ENCODE results near the gene ZDHHC11B. TPM values are rescaled to one million over a fixed set of nuclear protein-coding genes. Genes with fewer than 3 reads are reported as not detected.

Gene ZDHHC11B
- total RNA-seq, 2 experiments from 2014 or later, result 0.59 TPM; not detected in 1

GRCh38 chr5:668283-668995 is 116.1 kb downstream of the ZDHHC11B start:
- Mint-ChIP-seq H3K4me3 (no peak overlapping the region), H3K27ac (no peak overlapping the region), H3K36me3 (ENCODE audit: low read depth) (peaks cover 8% of the 10 kb centered on the region), H3K9me3 (no peaks in the 10 kb centered on the region), H3K4me1 (ENCODE audit: low read depth) (peaks cover 12% of the 10 kb centered on the region), H3K27me3 (peaks cover 3% of the 10 kb centered on the region)
- no peak for TF ChIP-seq CTCF (IDR thresholded peaks at IDR 0.05)
- CTCF ChIA-PET, result interaction anchor here (1.3 kb wide), 1 partner anchor 12 kb away, joined by 3 read pairs; no protein-coding TSS in a partner anchor
- POLR2A ChIA-PET, result no interaction called here
- intact Hi-C loops (cut with micrococcal nuclease), result no loop called here
- no peak for DNase-seq
- ATAC-seq, result no peak

GRCh38 chr5:666816-667498 is 117.6 kb downstream of the ZDHHC11B start:
- Mint-ChIP-seq H3K9me3 (no peaks in the 10 kb centered on the region), H3K27me3 (no peaks in the 10 kb centered on the region), H3K4me1 (ENCODE audit: low read depth) (no peaks in the 10 kb centered on the region), H3K36me3 (ENCODE audit: low read depth) (peaks cover 8% of the 10 kb centered on the region), H3K4me3 (no peak overlapping the region), H3K27ac (no peak overlapping the region)
- POLR2A ChIA-PET, result no interaction called here
- intact Hi-C loops (cut with micrococcal nuclease), result no loop called here
- no peak for DNase-seq
- no peak for TF ChIP-seq CTCF (IDR thresholded peaks at IDR 0.05)
- CTCF ChIA-PET, result no interaction called here
- ATAC-seq, result no peak

DNA sequence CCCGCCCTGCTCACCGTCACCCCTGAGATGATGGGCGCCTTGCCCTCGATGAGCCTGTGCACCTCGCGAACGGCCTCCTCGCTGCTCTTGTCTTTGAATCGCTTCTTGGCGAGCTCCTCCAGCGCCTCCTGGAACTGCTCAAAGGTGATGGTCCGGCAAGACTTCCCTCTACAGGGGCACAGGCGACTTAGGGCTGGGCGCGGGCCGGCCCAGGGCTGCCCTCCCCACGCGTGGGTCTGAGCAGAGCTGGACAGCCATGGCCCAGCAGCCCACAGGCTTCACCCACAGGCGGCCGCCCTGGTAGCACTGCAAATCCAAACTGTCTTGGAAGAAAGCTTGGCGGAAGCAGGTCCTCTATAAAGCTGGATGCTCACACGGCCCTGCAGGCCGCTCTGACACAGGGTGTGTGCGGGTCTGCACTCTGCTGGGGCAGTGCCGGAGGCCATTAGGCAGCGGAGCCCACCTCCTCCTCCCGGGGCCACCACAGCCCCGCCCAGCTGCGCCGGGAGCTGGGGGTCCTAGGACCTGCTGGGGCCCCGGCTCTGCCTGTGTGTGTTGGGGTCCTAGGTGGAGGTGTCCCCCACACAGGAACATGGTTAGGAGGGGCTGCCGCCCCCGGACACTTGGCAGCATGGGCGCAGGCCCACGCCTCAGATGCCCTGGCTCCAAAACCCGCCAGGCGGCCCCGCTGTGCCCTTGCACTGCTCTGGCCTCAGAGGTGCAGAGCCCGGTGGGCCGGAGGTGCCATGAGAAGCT is 118.4 kb downstream of the ZDHHC11B start:
- ATAC-seq (no peak), DNase-seq (no peak)
- Mint-ChIP-seq H3K27ac (no peak overlapping the region), H3K4me3 (no peak overlapping the region), H3K4me1 (ENCODE audit: low read depth) (no peaks in the 10 kb centered on the region), H3K36me3 (ENCODE audit: low read depth) (peaks cover 11% of the 10 kb centered on the region), H3K27me3 (no peaks in the 10 kb centered on the region), H3K9me3 (no peaks in the 10 kb centered on the region)
- ChIA-PET CTCF (no interaction called here), POLR2A (no interaction called here)
- intact Hi-C loops (cut with micrococcal nuclease), result no loop called here
- no peak for TF ChIP-seq CTCF (IDR thresholded peaks at IDR 0.05)

- Mint-ChIP-seq H3K27me3 (no peaks in the 10 kb centered on the region), H3K9me3 (no peaks in the 10 kb centered on the region), H3K4me1 (ENCODE audit: low read depth) (no peaks in the 10 kb centered on the region), H3K36me3 (ENCODE audit: low read depth) (peaks cover 14% of the 10 kb centered on the region), H3K27ac (no peak overlapping the region), H3K4me3 (no peak overlapping the region)
- DNase-seq (no peak), ATAC-seq (no peak)
- ChIA-PET POLR2A (no interaction called here), CTCF (no interaction called here)
- no peak for TF ChIP-seq CTCF (IDR thresholded peaks at IDR 0.05)
- intact Hi-C loops (cut with micrococcal nuclease), result no loop called here
These were observed 119.0 kb downstream of the ZDHHC11B start for GRCh38 chr5:665541-665955.

- no peaks in the 10 kb centered on the region for H3K9me3 Mint-ChIP-seq
- H3K36me3 Mint-ChIP-seq (ENCODE audit: low read depth), result peaks cover 19% of the 10 kb centered on the region
- ATAC-seq (no peak), DNase-seq (no peak)
- no peak for TF ChIP-seq CTCF (IDR thresholded peaks at IDR 0.05)
- H3K4me3 Mint-ChIP-seq, result no peak overlapping the region
- H3K27me3 Mint-ChIP-seq, result no peaks in the 10 kb centered on the region
- H3K27ac Mint-ChIP-seq, result no peak overlapping the region
- intact Hi-C loops (cut with micrococcal nuclease), result no loop called here
- no peaks in the 10 kb centered on the region for H3K4me1 Mint-ChIP-seq (ENCODE audit: low read depth)
- ChIA-PET CTCF (no interaction called here), POLR2A (no interaction called here)
These were observed 119.6 kb downstream of the ZDHHC11B start for GRCh38 chr5:664994-665360.

All from activated CD8-positive, alpha-beta T cell treated with anti-CD3 and anti-CD28 coated beads for 36 hours (primary cell).